ENCODE measurements around the gene MDM1.

The MDM1 gene

DNA sequence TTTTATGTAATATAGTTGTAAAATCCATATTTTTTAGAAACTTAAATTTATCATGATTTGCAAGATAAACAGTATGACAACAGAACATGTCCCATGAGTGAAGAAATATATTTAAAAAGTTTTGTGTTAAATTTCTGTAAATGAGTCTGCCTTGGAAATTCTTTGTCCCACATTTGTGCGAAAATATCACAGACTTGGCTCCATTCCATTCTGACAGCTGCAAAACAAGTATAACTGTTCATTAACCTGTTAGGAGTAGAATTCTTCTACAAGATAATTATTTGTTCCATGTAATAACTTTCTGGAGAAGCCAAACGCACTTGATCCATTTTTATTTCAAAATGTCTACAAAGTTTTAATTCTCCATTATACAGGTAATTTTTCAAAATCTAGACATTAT lies 37.9 kb downstream of the MDM1 start (continued):
- TF ChIP-seq, protein P1, sequence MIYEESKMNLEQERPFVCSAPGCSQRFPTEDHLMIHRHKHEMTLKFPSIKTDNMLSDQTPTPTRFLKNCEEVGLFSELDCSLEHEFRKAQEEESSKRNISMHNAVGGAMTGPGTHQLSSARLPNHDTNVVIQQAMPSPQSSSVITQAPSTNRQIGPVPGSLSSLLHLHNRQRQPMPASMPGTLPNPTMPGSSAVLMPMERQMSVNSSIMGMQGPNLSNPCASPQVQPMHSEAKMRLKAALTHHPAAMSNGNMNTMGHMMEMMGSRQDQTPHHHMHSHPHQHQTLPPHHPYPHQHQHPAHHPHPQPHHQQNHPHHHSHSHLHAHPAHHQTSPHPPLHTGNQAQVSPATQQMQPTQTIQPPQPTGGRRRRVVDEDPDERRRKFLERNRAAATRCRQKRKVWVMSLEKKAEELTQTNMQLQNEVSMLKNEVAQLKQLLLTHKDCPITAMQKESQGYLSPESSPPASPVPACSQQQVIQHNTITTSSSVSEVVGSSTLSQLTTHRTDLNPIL (CRISPR knock-in tag; IDR thresholded peaks at IDR 0.05; ENCODE audit: low read depth) = no peak
- no peak for TF ChIP-seq BACH2 (CRISPR knock-in tag; IDR thresholded peaks at IDR 0.05; ENCODE audit: borderline replicate concordance)

DNA sequence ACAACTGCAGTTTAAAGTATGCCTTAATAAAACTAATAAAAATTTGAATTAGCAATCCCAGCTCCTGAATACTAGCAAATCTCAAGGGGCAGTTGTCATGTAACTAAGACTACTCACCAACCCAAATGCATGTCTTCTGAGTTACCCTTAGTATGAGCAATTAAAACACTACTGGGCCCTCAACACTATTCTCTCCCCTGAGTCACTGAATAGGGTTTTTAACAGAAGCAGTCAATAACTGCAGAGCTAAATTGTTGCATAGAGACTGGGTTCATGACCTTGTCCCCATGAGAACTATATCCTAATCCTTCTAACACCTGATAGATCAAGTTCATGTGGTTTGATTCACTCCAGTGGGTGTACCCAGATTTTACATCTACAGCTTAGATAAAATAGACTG lies 38.8 kb downstream of the MDM1 start:
- ATAC-seq = no peak

DNA sequence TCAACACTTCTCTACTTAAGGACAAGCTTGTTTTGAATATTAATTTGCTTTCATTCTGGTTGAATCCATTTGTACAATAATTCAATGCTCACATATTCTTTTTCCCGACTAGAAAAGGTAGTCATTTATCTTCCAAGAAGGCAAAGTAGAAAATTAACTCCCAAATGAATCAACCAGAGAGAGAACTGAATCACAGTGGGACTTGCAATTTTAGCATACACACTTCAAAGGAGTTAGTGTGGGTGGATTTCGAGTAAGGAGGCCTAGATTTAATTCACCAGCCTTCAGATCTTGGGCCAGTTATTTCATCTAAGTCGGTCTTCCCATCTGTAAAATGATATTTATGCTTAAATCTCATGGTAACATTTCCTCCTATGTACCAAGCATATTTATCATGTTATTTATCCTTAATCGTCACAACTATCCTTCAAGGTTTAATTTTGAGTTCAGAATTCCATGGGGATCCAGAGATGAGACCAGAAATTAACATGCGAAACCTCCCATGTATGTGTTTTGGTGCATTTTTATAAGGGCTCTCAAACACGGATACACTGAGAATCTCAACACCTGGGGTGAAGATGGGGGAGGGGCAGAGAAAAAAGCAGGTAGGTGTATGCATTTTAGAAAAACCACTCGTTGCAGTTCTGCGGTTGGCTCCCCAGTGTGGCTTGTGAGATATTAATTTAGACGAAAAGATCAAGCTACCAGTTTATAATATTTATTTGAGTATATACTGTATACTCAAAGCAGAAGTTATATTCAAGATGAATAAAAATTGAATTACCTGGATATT lies 39.8 kb downstream of the MDM1 start:
- ATAC-seq = no peak
- no peak for TF ChIP-seq PPARA (CRISPR knock-in tag; IDR thresholded peaks at IDR 0.05; ENCODE audit: borderline replicate concordance)
- TF ChIP-seq, protein P2, sequence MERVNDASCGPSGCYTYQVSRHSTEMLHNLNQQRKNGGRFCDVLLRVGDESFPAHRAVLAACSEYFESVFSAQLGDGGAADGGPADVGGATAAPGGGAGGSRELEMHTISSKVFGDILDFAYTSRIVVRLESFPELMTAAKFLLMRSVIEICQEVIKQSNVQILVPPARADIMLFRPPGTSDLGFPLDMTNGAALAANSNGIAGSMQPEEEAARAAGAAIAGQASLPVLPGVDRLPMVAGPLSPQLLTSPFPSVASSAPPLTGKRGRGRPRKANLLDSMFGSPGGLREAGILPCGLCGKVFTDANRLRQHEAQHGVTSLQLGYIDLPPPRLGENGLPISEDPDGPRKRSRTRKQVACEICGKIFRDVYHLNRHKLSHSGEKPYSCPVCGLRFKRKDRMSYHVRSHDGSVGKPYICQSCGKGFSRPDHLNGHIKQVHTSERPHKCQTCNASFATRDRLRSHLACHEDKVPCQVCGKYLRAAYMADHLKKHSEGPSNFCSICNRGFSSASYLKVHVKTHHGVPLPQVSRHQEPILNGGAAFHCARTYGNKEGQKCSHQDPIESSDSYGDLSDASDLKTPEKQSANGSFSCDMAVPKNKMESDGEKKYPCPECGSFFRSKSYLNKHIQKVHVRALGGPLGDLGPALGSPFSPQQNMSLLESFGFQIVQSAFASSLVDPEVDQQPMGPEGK (CRISPR knock-in tag; IDR thresholded peaks at IDR 0.05; ENCODE audit: borderline replicate concordance) = no peak
- no peak for TF ChIP-seq RARB (CRISPR knock-in tag; IDR thresholded peaks at IDR 0.05)
- no peak for TF ChIP-seq ESRRG (CRISPR knock-in tag; IDR thresholded peaks at IDR 0.05)
- TF ChIP-seq, protein P3, sequence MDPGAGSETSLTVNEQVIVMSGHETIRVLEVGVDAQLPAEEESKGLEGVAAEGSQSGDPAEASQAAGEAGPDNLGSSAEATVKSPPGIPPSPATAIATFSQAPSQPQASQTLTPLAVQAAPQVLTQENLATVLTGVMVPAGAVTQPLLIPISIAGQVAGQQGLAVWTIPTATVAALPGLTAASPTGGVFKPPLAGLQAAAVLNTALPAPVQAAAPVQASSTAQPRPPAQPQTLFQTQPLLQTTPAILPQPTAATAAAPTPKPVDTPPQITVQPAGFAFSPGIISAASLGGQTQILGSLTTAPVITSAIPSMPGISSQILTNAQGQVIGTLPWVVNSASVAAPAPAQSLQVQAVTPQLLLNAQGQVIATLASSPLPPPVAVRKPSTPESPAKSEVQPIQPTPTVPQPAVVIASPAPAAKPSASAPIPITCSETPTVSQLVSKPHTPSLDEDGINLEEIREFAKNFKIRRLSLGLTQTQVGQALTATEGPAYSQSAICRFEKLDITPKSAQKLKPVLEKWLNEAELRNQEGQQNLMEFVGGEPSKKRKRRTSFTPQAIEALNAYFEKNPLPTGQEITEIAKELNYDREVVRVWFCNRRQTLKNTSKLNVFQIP (CRISPR knock-in tag; IDR thresholded peaks at IDR 0.05; ENCODE audit: borderline replicate concordance, low read depth) = no peak
- TF ChIP-seq, protein P1 (CRISPR knock-in tag; IDR thresholded peaks at IDR 0.05; ENCODE audit: low read depth) = no peak

More for the DNA sequence above, 38.8 kb downstream of the MDM1 start:
- TF ChIP-seq ESRRG (CRISPR knock-in tag; IDR thresholded peaks at IDR 0.05) = no peak
- TF ChIP-seq ISL1 (CRISPR knock-in tag; IDR thresholded peaks at IDR 0.05) = no peak
- TF ChIP-seq OSR1 (CRISPR knock-in tag; IDR thresholded peaks at IDR 0.05) = no peak
- TF ChIP-seq, protein P3 (CRISPR knock-in tag; IDR thresholded peaks at IDR 0.05; ENCODE audit: borderline replicate concordance, low read depth) = no peak
- TF ChIP-seq SNAI2 (CRISPR knock-in tag; IDR thresholded peaks at IDR 0.05) = no peak
- no peak for TF ChIP-seq TCF4 (CRISPR knock-in tag; IDR thresholded peaks at IDR 0.05; ENCODE audit: borderline replicate concordance)
- TF ChIP-seq ZC3H10 (CRISPR knock-in tag; IDR thresholded peaks at IDR 0.05) = no peak
- no peak for TF ChIP-seq ZFP30 (CRISPR knock-in tag; IDR thresholded peaks at IDR 0.05)
- TF ChIP-seq, protein P4, sequence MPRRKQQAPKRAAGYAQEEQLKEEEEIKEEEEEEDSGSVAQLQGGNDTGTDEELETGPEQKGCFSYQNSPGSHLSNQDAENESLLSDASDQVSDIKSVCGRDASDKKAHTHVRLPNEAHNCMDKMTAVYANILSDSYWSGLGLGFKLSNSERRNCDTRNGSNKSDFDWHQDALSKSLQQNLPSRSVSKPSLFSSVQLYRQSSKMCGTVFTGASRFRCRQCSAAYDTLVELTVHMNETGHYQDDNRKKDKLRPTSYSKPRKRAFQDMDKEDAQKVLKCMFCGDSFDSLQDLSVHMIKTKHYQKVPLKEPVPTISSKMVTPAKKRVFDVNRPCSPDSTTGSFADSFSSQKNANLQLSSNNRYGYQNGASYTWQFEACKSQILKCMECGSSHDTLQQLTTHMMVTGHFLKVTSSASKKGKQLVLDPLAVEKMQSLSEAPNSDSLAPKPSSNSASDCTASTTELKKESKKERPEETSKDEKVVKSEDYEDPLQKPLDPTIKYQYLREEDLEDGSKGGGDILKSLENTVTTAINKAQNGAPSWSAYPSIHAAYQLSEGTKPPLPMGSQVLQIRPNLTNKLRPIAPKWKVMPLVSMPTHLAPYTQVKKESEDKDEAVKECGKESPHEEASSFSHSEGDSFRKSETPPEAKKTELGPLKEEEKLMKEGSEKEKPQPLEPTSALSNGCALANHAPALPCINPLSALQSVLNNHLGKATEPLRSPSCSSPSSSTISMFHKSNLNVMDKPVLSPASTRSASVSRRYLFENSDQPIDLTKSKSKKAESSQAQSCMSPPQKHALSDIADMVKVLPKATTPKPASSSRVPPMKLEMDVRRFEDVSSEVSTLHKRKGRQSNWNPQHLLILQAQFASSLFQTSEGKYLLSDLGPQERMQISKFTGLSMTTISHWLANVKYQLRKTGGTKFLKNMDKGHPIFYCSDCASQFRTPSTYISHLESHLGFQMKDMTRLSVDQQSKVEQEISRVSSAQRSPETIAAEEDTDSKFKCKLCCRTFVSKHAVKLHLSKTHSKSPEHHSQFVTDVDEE (CRISPR knock-in tag; IDR thresholded peaks at IDR 0.05) = no peak
- TF ChIP-seq, protein P2 (CRISPR knock-in tag; IDR thresholded peaks at IDR 0.05; ENCODE audit: borderline replicate concordance) = no peak
- TF ChIP-seq ARNTL (CRISPR knock-in tag; IDR thresholded peaks at IDR 0.05; ENCODE audit: borderline replicate concordance, low read depth) = no peak
- TF ChIP-seq ZFP3 (CRISPR knock-in tag; IDR thresholded peaks at IDR 0.05) = no peak
- TF ChIP-seq BACH2 (CRISPR knock-in tag; IDR thresholded peaks at IDR 0.05; ENCODE audit: borderline replicate concordance) = no peak
- TF ChIP-seq ZNF565 (CRISPR knock-in tag; conservative IDR thresholded peaks at IDR 0.05; ENCODE audit: low read depth) = no peak
- TF ChIP-seq ZNF8 (CRISPR knock-in tag; IDR thresholded peaks at IDR 0.05) = no peak
- TF ChIP-seq, protein P1 (CRISPR knock-in tag; IDR thresholded peaks at IDR 0.05; ENCODE audit: low read depth) = no peak
- TF ChIP-seq, protein P5, sequence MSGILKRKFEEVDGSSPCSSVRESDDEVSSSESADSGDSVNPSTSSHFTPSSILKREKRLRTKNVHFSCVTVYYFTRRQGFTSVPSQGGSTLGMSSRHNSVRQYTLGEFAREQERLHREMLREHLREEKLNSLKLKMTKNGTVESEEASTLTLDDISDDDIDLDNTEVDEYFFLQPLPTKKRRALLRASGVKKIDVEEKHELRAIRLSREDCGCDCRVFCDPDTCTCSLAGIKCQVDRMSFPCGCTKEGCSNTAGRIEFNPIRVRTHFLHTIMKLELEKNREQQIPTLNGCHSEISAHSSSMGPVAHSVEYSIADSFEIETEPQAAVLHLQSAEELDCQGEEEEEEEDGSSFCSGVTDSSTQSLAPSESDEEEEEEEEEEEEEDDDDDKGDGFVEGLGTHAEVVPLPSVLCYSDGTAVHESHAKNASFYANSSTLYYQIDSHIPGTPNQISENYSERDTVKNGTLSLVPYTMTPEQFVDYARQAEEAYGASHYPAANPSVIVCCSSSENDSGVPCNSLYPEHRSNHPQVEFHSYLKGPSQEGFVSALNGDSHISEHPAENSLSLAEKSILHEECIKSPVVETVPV (CRISPR knock-in tag; IDR thresholded peaks at IDR 0.05) = no peak
- no peak for TF ChIP-seq RARB (CRISPR knock-in tag; IDR thresholded peaks at IDR 0.05)

Data from SK-N-SH treated with all-trans-retinoic acid at 6 μM for 48 hours (cell line).